Cardiac muscle cell (in vitro differentiated cells and primary cell): ENCODE results near the gene TOR1B. TPM values are rescaled to one million over a fixed set of nuclear protein-coding genes. Genes with fewer than 3 reads are reported as not detected.

Experiments
- DNase-seq, 2 donors: peaks; one replicate each; pipeline versions ENCODE4 v3.0.0 to v3.0.0-alpha.2; 2010 to 2017; ENCODE audit warnings: low read depth in 1 of 2, low spot score in 1 of 2
- H3K27ac ChIP-seq: fragments of 200-600 bp; sonication (generic); 2 replicates; pipeline ENCODE4 v1.5.1; 2016
- H3K27me3 ChIP-seq: fragments of 200-600 bp; sonication (generic); 2 replicates; pipeline ENCODE4 v1.6.0; 2016; ENCODE audit warnings: control low read depth
- H3K36me3 ChIP-seq: fragments of 200-600 bp; sonication (generic); 2 replicates; pipeline ENCODE4 v1.5.1; 2016; ENCODE audit warnings: control low read depth
- H3K4me1 ChIP-seq: fragments of 200-600 bp; sonication (generic); 2 replicates; pipeline ENCODE4 v1.8.1; 2017; ENCODE audit warnings: low read depth, mild to moderate bottlenecking, mixed run types
- H3K4me3 ChIP-seq: fragments of 200-600 bp; sonication (generic); 2 replicates; pipeline ENCODE4 v1.5.1; 2016; ENCODE audit warnings: mild to moderate bottlenecking
- H3K9me3 ChIP-seq: fragments of 200-600 bp; sonication (generic); 2 replicates; pipeline ENCODE4 v1.5.1; 2017; ENCODE audit warnings: low read depth, mild to moderate bottlenecking, control low read depth
- CTCF ChIP-seq: IDR thresholded peaks from 2 replicates; pipeline ENCODE4 v1.5.1; 2012; ENCODE audit warnings: low read depth, mild to moderate bottlenecking, low read length
- polyA plus RNA-seq: library from polyadenylated mRNA; unstranded; fragments of >200 nt; fragmentation: Nextera tagmentation; extraction: Ambion mirVana; gene quantifications from 2 replicates; pipeline ENCODE4 v1.2.1, GENCODE V29; 2016
- total RNA-seq: library from RNA; depleted of rRNA; stranded (reverse); fragments of >200 nt; gene quantifications from 2 replicates; pipeline ENCODE4 v1.2.3, GENCODE V29; 2016

Gene TOR1B
- total and polyA plus RNA-seq, 2 experiments from 2014 or later, result 12.7 to 18.0 TPM

GRCh38 chr9:129851821-129852220 lies 48.8 kb downstream of the TOR1B start:
- DNase-seq, result no peak
- H3K4me1 ChIP-seq, result no peaks in the 10 kb centered on the region
- no peak overlapping the region for H3K4me3 ChIP-seq
- H3K9me3 ChIP-seq, result no peaks in the 10 kb centered on the region
- no peak overlapping the region for H3K27ac ChIP-seq
- no peaks in the 10 kb centered on the region for H3K27me3 ChIP-seq
- H3K36me3 ChIP-seq, result peaks cover 18% of the 10 kb centered on the region
- TF ChIP-seq CTCF, result no peak

GRCh38 chr9:129852579-129852978 lies 49.6 kb downstream of the TOR1B start:
- no peak overlapping the region for H3K27ac ChIP-seq
- H3K9me3 ChIP-seq, result no peaks in the 10 kb centered on the region
- no peaks in the 10 kb centered on the region for H3K27me3 ChIP-seq
- no peak for DNase-seq
- no peak for TF ChIP-seq CTCF
- H3K4me3 ChIP-seq, result no peak overlapping the region
- peaks cover 18% of the 10 kb centered on the region for H3K36me3 ChIP-seq
- H3K4me1 ChIP-seq, result no peaks in the 10 kb centered on the region

GRCh38 chr9:129853614-129854013 lies 50.6 kb downstream of the TOR1B start:
- no peaks in the 10 kb centered on the region for H3K9me3 ChIP-seq

GRCh38 chr9:129854588-129855110 lies 51.7 kb downstream of the TOR1B start:
- Histone ChIP-seq H3K9me3 (no peaks in the 10 kb centered on the region), H3K36me3 (peaks cover 22% of the 10 kb centered on the region), H3K4me1 (no peaks in the 10 kb centered on the region), H3K27me3 (no peaks in the 10 kb centered on the region), H3K4me3 (no peak overlapping the region), H3K27ac (no peak overlapping the region)
- no peak for DNase-seq
- no peak for TF ChIP-seq CTCF

More at GRCh38 chr9:129853614-129854013, 50.6 kb downstream of the TOR1B start:
- peaks cover 19% of the 10 kb centered on the region for H3K36me3 ChIP-seq
- no peak for DNase-seq
- H3K27me3 ChIP-seq, result no peaks in the 10 kb centered on the region
- H3K4me3 ChIP-seq, result no peak overlapping the region
- H3K27ac ChIP-seq, result no peak overlapping the region
- no peaks in the 10 kb centered on the region for H3K4me1 ChIP-seq
- TF ChIP-seq CTCF, result no peak

GRCh38 chr9:129857207-129857606 lies 54.2 kb downstream of the TOR1B start:
- no peak for DNase-seq
- no peak for TF ChIP-seq CTCF
- no peak overlapping the region for H3K4me3 ChIP-seq
- no peaks in the 10 kb centered on the region for H3K9me3 ChIP-seq
- no peaks in the 10 kb centered on the region for H3K4me1 ChIP-seq
- H3K27ac ChIP-seq, result no peak overlapping the region
- no peaks in the 10 kb centered on the region for H3K27me3 ChIP-seq
- H3K36me3 ChIP-seq, result peaks cover 34% of the 10 kb centered on the region
